Hepatocyte (in vitro differentiated cells): Measurements from ENCODE around the gene KRTAP12-2.

Experiments
- CTCF ChIP-seq: fragments of 200-600 bp; sonication (generic); IDR thresholded peaks from 2 replicates; pipeline ENCODE4 v1.5.1; 2016; ENCODE audit warnings: antibody characterized with exemption, mild to moderate bottlenecking; ENCODE audit not compliant: poor library complexity
- EZH2 ChIP-seq: fragments of 200-600 bp; sonication (generic); IDR thresholded peaks from 2 replicates; pipeline ENCODE4 v1.6.1; 2016; ENCODE audit warnings: antibody characterized with exemption, mild to moderate bottlenecking, borderline replicate concordance

- TF ChIP-seq CTCF (no peak), EZH2 (no peak)
Measured at GRCh38 chr21:44710294-44710665, 43.6 kb upstream of the KRTAP12-2 start.
